Natural killer cell (primary cell): ENCODE results near the gene ZNF519. TPM values are rescaled to one million over a fixed set of nuclear protein-coding genes. Genes with fewer than 3 reads are reported as not detected.

ENCODE experiments used
- total RNA-seq, 4 donors: library from RNA; stranded (reverse); fragments of 120-200 nt in 1 of 4; gene quantifications; one replicate each; pipeline versions ENCODE4 v1.2.3 to v1.2.4, GENCODE V29; 2013 to 2022

Gene ZNF519
- total RNA-seq, 3 donors from 2014 or later (not counting 1 experiment from before 2014, with no cell fraction given), result 7.7 to 11.4 (median 9.8) TPM

Other genes with a start within 250 kb of the ZNF519 start
- not detected for gene MC2R, start 216.9 kb downstream of the ZNF519 start, total RNA-seq